BLaER1 (cell line): ENCODE results near the gene KHK.
A peak's percentile ranks its signal among the peaks of the same experiment; 100 is the strongest.

Experiments used
- H3K27ac ChIP-seq: shearing (Covaris generic); formaldehyde crosslinking; 2 replicates; pipeline ENCODE4 v1.8.1; 2022
- H3K27me3 ChIP-seq: shearing (Covaris generic); formaldehyde crosslinking; 2 replicates; pipeline ENCODE4 v1.8.1; 2022
- H3K36me3 ChIP-seq: shearing (Covaris generic); formaldehyde crosslinking; 2 replicates; pipeline ENCODE4 v1.8.1; 2022
- H3K4me1 ChIP-seq: shearing (Covaris generic); formaldehyde crosslinking; 2 replicates; pipeline ENCODE4 v1.8.1; 2022
- H3K4me2 ChIP-seq: shearing (Covaris generic); formaldehyde crosslinking; 2 replicates; pipeline ENCODE4 v1.8.1; 2022
- H3K4me3 ChIP-seq: shearing (Covaris generic); formaldehyde crosslinking; 2 replicates; pipeline ENCODE4 v1.8.1; 2022
- H3K9ac ChIP-seq: shearing (Covaris generic); formaldehyde crosslinking; 2 replicates; pipeline ENCODE4 v1.8.1; 2022
- H3K9me3 ChIP-seq: shearing (Covaris generic); formaldehyde crosslinking; 2 replicates; pipeline ENCODE4 v1.8.1; 2022
- H4K20me1 ChIP-seq: shearing (Covaris generic); formaldehyde crosslinking; 2 replicates; pipeline ENCODE4 v1.8.1; 2022
- Cebpa-rat ChIP-seq: shearing (Covaris generic); IDR thresholded peaks from 2 replicates; pipeline ENCODE4 v1.8.1; 2022

KHK gene

GRCh38 chr2:27079233-27080139 is 7.1 kb upstream of the KHK start:
- peaks cover 20% of the 10 kb centered on the region; the same call in 1 of the 2 replicates for H4K20me1 ChIP-seq
- peak overlapping the region; percentile 100 for H3K4me2 ChIP-seq
- H3K9ac ChIP-seq, result peak overlapping the region; percentile 96
- no peaks in the 10 kb centered on the region for H3K27me3 ChIP-seq
- no peak for TF ChIP-seq Cebpa-rat
- no peaks in the 10 kb centered on the region for H3K9me3 ChIP-seq
- H3K27ac ChIP-seq, result peak overlapping the region; percentile 95
- H3K4me1 ChIP-seq, result peaks cover 84% of the 10 kb centered on the region
- H3K36me3 ChIP-seq, result peaks cover 29% of the 10 kb centered on the region
- peak overlapping the region; percentile 82 for H3K4me3 ChIP-seq

DNA sequence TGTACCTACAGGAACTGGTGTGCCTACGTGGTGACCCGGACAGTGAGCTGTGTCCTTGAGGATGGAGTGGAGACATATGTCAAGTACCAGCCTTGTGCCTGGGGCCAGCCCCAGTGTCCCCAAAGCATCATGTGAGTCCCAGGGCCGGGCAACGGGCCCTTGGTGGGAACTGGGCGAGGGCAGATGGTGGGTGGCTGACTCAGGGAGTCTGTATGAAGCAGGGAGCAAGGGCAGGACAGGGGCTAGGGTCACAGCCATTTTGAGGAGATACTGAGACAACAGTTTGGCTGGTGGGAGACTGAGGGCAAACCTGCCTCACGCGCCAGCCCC is 6.5 kb upstream of the KHK start:
- H3K4me1 ChIP-seq, result peaks cover 84% of the 10 kb centered on the region
- peak overlapping the region; percentile 100 for H3K4me2 ChIP-seq
- H4K20me1 ChIP-seq, result peaks cover 21% of the 10 kb centered on the region; the same call in 1 of the 2 replicates
- H3K9me3 ChIP-seq, result no peaks in the 10 kb centered on the region
- peaks cover 36% of the 10 kb centered on the region for H3K36me3 ChIP-seq
- H3K4me3 ChIP-seq, result peak overlapping the region; percentile 82
- H3K27ac ChIP-seq, result peak overlapping the region; percentile 95
- no peak for TF ChIP-seq Cebpa-rat
- no peaks in the 10 kb centered on the region for H3K27me3 ChIP-seq
- peak overlapping the region; percentile 96 for H3K9ac ChIP-seq

- Histone ChIP-seq H3K4me1 (peaks cover 84% of the 10 kb centered on the region), H4K20me1 (peaks cover 21% of the 10 kb centered on the region; the same call in 1 of the 2 replicates), H3K4me3 (peak overlapping the region; percentile 82), H3K9me3 (no peaks in the 10 kb centered on the region), H3K4me2 (peak overlapping the region; percentile 100), H3K27me3 (no peaks in the 10 kb centered on the region), H3K9ac (peak overlapping the region; percentile 96), H3K36me3 (peaks cover 38% of the 10 kb centered on the region), H3K27ac (peak overlapping the region; percentile 95)
- TF ChIP-seq Cebpa-rat, result no peak
These were observed 6.0 kb upstream of the KHK start for GRCh38 chr2:27080603-27080936.

DNA sequence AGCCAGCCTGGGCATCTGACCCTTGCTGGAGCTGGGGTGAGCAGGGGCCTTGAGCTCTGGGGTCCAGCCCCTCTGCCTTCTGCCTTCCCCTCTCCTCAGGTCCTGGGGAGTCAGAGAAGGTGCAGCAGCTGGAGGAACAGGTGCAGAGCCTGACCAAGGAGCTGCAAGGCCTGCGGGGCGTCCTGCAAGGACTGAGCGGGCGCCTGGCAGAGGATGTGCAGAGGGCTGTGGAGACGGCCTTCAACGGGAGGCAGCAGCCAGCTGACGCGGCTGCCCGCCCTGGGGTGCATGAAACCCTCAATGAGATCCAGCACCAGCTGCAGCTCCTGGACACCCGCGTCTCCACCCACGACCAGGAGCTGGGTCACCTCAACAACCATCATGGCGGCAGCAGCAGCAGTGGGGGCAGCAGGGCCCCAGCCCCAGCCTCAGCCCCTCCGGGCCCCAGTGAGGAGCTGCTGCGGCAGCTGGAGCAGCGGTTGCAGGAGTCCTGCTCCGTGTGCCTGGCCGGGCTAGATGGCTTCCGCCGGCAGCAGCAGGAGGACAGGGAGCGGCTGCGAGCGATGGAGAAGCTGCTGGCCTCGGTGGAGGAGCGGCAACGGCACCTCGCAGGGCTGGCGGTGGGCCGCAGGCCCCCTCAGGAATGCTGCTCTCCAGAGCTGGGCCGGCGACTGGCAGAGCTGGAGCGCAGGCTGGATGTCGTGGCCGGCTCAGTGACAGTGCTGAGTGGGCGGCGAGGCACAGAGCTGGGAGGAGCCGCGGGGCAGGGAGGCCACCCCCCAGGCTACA is 4.4 kb upstream of the KHK start:
- Histone ChIP-seq H3K9me3 (no peaks in the 10 kb centered on the region), H3K4me3 (peak overlapping the region; percentile 55), H3K4me1 (peaks cover 78% of the 10 kb centered on the region), H3K4me2 (peak overlapping the region; percentile 100), H3K9ac (peak overlapping the region; percentile 88), H3K36me3 (peaks cover 38% of the 10 kb centered on the region), H3K27me3 (no peaks in the 10 kb centered on the region), H4K20me1 (peaks cover 21% of the 10 kb centered on the region; the same call in 1 of the 2 replicates), H3K27ac (peak overlapping the region; percentile 86)
- no peak for TF ChIP-seq Cebpa-rat

GRCh38 chr2:27082773-27083409 is 3.7 kb upstream of the KHK start:
- Histone ChIP-seq H3K4me3 (peak overlapping the region; percentile 55; the same call in 1 of the 2 replicates), H4K20me1 (peaks cover 21% of the 10 kb centered on the region; the same call in 1 of the 2 replicates), H3K27me3 (no peaks in the 10 kb centered on the region), H3K27ac (peak overlapping the region; percentile 86), H3K4me1 (peaks cover 78% of the 10 kb centered on the region), H3K9me3 (no peaks in the 10 kb centered on the region), H3K4me2 (peak overlapping the region; percentile 100), H3K36me3 (peaks cover 38% of the 10 kb centered on the region), H3K9ac (peak overlapping the region; percentile 88)
- TF ChIP-seq Cebpa-rat, result no peak

GRCh38 chr2:27083410-27084296 is 2.9 kb upstream of the KHK start:
- H3K4me1 ChIP-seq, result peaks cover 80% of the 10 kb centered on the region
- no peaks in the 10 kb centered on the region for H3K27me3 ChIP-seq
- H3K9me3 ChIP-seq, result no peaks in the 10 kb centered on the region
- peaks cover 21% of the 10 kb centered on the region; the same call in 1 of the 2 replicates for H4K20me1 ChIP-seq
- no peak overlapping the region for H3K4me3 ChIP-seq
- peaks cover 38% of the 10 kb centered on the region for H3K36me3 ChIP-seq
- peak overlapping the region; percentile 88 for H3K9ac ChIP-seq
- peak overlapping the region; percentile 86 for H3K27ac ChIP-seq
- H3K4me2 ChIP-seq, result peak overlapping the region; percentile 100
- no peak for TF ChIP-seq Cebpa-rat

- Histone ChIP-seq H4K20me1 (peaks cover 21% of the 10 kb centered on the region; the same call in 1 of the 2 replicates), H3K9ac (0 out of 2 replicates have a peak overlapping the region, but pooled peaks have one; percentile 88), H3K36me3 (peaks cover 38% of the 10 kb centered on the region), H3K27me3 (no peaks in the 10 kb centered on the region), H3K4me2 (peak overlapping the region; percentile 100), H3K9me3 (no peaks in the 10 kb centered on the region), H3K27ac (peak overlapping the region; percentile 88; the same call in 1 of the 2 replicates), H3K4me3 (0 out of 2 replicates have a peak overlapping the region, but pooled peaks have one; percentile 18), H3K4me1 (peaks cover 88% of the 10 kb centered on the region)
- TF ChIP-seq Cebpa-rat, result no peak
These were observed 2.1 kb upstream of the KHK start for GRCh38 chr2:27084297-27085061.

GRCh38 chr2:27085062-27085672 is 1.4 kb upstream of the KHK start:
- peak overlapping the region; percentile 100 for H3K4me2 ChIP-seq
- H3K27me3 ChIP-seq, result no peaks in the 10 kb centered on the region
- peaks cover 91% of the 10 kb centered on the region for H3K4me1 ChIP-seq
- TF ChIP-seq Cebpa-rat, result no peak
- H3K27ac ChIP-seq, result peak overlapping the region; percentile 88
- H3K36me3 ChIP-seq, result peaks cover 38% of the 10 kb centered on the region
- peaks cover 21% of the 10 kb centered on the region; the same call in 1 of the 2 replicates for H4K20me1 ChIP-seq
- no peaks in the 10 kb centered on the region for H3K9me3 ChIP-seq
- H3K9ac ChIP-seq, result peak overlapping the region; percentile 88
- H3K4me3 ChIP-seq, result peak overlapping the region; percentile 75
